Pancreas (tissue), 10 donors: ENCODE measurements around the gene CGREF1. TPM values are rescaled to one million over a fixed set of nuclear protein-coding genes. Genes with fewer than 3 reads are reported as not detected.
A peak's percentile ranks its signal among the peaks of the same experiment; 100 is the strongest.

Experiments used
- ATAC-seq, 4 donors: fragments of 200-7000 bp; cut with Tn5 transposase; one replicate each; pipeline versions ENCODE4 v1.8.0 to v1.9.1; 2020; ENCODE audit warnings: mild to moderate bottlenecking in 4 of 4, moderate library complexity in 4 of 4
- DNase-seq, 6 donors: peaks; one replicate each; pipeline ENCODE4 v3.0.0-alpha.2; 2020
- FAIRE-seq: peaks from 2 replicates; lab custom pipeline; 2012; peaks lifted over from hg19 to GRCh38; lab: Jason Lieb, UNC
- H3K27ac ChIP-seq, 4 donors: fragments of 200-600 bp; sonication (generic); 1 replicate in 3 of 4; 2 replicates in 1 of 4; pipeline versions ENCODE4 v1.5.0 to v1.8.0; 2020
- H3K27me3 ChIP-seq, 4 donors: fragments of 200-600 bp; one replicate each; pipeline ENCODE4 v1.8.0; 2021
- H3K36me3 ChIP-seq, 3 donors: fragments of 200-600 bp; sonication (generic) in 1 of 3; one replicate each; pipeline versions ENCODE4 v1.5.0 to v1.8.0; 2020 to 2021
- H3K4me1 ChIP-seq, 3 donors: fragments of 200-600 bp; one replicate each; pipeline ENCODE4 v1.8.0; 2021
- H3K4me3 ChIP-seq, 4 donors: fragments of 200-600 bp; sonication (generic) in 2 of 4; one replicate each; pipeline versions ENCODE4 v1.5.0 to v1.8.0; 2020 to 2021
- H3K9me3 ChIP-seq, 4 donors: fragments of 200-600 bp; one replicate each; pipeline ENCODE4 v1.8.0; 2021
- CTCF ChIP-seq, 4 donors: fragments of 200-600 bp; sonication (generic) in 3 of 4; IDR thresholded peaks; one replicate each; pipeline versions ENCODE4 v1.5.0 to v1.8.0; 2021; ENCODE audit warnings: antibody characterized with exemption in 4 of 4
- WGBS, 2 donors: extraction: QIAGEN DNeasy Blood & Tissue Kit; methylation state at CpG; one replicate each; pipeline ENCODE4 v1.1.7; 2013; 5-methylcytosine and 5-hydroxymethylcytosine counted together
- intact Hi-C, 3 donors: fragments of 100-400 bp; cut with DNase I; formaldehyde crosslinking; loops; one replicate each; pipeline versions ENCODE4 v1.11.1 to v1.14.2; 2022
- polyA plus RNA-seq, 2 donors: library from polyadenylated mRNA; stranded (reverse); fragments of 200-250 nt; gene quantifications; one replicate each; pipeline ENCODE4 v1.2.3, GENCODE V29; 2013
- total RNA-seq, 6 donors: library from RNA; stranded (reverse); fragmentation: NEBNext Ultra II Directional in 4 of 6; extraction: Animal tissue kit (Norgen Biotek cat#: 25700) in 4 of 6; gene quantifications; one replicate each; pipeline versions ENCODE4 v1.2.1 to v1.2.4, GENCODE V29; 2021 to 2023
- donor health status: healthy with polysubstance abuse.
- donor health status: DM: no; HTN: no; CAD: no; lungs with moderate emphysema.
- donor health status: DM: no; HTN: no; CAD: no.
- donor health status: control.
- donor health status: control.
- donor health status: Bipolar disorder and iron deficiency.
- donor health status: DM: yes; HTN: yes; CAD: no.
- donor health status: DM: no; HTN: no; CAD: no.
- donor health status: DM: no; HTN: no; CAD: no.
- donor health status: DM: yes; HTN: yes; CAD: no.

Gene CGREF1
- total and polyA plus RNA-seq, 8 donors: 0.42 to 1.2 (median 0.78) TPM; not detected in 1

GRCh38 chr2:27096748-27097297, 22.1 kb downstream of the CGREF1 start:
- H3K4me3 ChIP-seq: no peak overlapping the region
- no peaks in the 10 kb centered on the region for H3K9me3 ChIP-seq
- intact Hi-C loops: loop anchor here in 1 of 3 donors (10.0 kb wide), 1 partner anchor 98 kb away; no protein-coding TSS in a partner anchor
- no peak overlapping the region for H3K27ac ChIP-seq
- no peak for TF ChIP-seq CTCF (IDR thresholded peaks at IDR 0.05)
- no peak for FAIRE-seq
- no peak for DNase-seq
- WGBS, 2 donors: 48% methylated on average over 3 of the region's 3 CpGs
- no peaks in the 10 kb centered on the region for H3K36me3 ChIP-seq
- H3K27me3 ChIP-seq: no peaks in the 10 kb centered on the region
- peak in 2 of 4 donors; percentile 5 to 8 for ATAC-seq
- H3K4me1 ChIP-seq: peaks cover 0 to 10% (median 8%) of the 10 kb centered on the region in 3 donors

GRCh38 chr2:27095745-27096651, 22.9 kb downstream of the CGREF1 start:
- FAIRE-seq: no peak
- H3K4me3 ChIP-seq: peak overlapping the region in 3 of 4 donors; percentile 10 to 48 (median 20)

GRCh38 chr2:27095427-27095744, 23.5 kb downstream of the CGREF1 start:
- Histone ChIP-seq H3K4me1 (peaks cover 0 to 10% (median 8%) of the 10 kb centered on the region in 3 donors), H3K4me3 (no peak overlapping the region), H3K9me3 (no peaks in the 10 kb centered on the region), H3K36me3 (no peaks in the 10 kb centered on the region), H3K27me3 (no peaks in the 10 kb centered on the region), H3K27ac (no peak overlapping the region)
- TF ChIP-seq CTCF (IDR thresholded peaks at IDR 0.05): no peak
- intact Hi-C loops: loop anchor here in 1 of 3 donors (10.0 kb wide), 1 partner anchor 99 kb away; no protein-coding TSS in a partner anchor
- FAIRE-seq (no peak), ATAC-seq (no peak), DNase-seq (no peak)
- 80 to 92% methylated on average over 2 of the region's 2 CpGs for WGBS, 2 donors

More at GRCh38 chr2:27095745-27096651, 22.9 kb downstream of the CGREF1 start:
- Histone ChIP-seq H3K36me3 (no peaks in the 10 kb centered on the region), H3K27ac (peak overlapping the region in 3 of 4 donors; percentile 8 to 24 (median 23)), H3K9me3 (no peaks in the 10 kb centered on the region), H3K4me1 (peaks cover 0 to 10% (median 8%) of the 10 kb centered on the region in 3 donors), H3K27me3 (no peaks in the 10 kb centered on the region)
- peak in 5 of 6 donors; percentile 71 to 83 (median 74) for DNase-seq
- no peak for TF ChIP-seq CTCF (IDR thresholded peaks at IDR 0.05)
- intact Hi-C loops: loop anchor here in 1 of 3 donors (10.0 kb wide), 1 partner anchor 99 kb away; no protein-coding TSS in a partner anchor
- WGBS, 2 donors: 16 to 22% methylated on average over 18 of the region's 18 CpGs
- peak; percentile 90 to 95 (median 94) for ATAC-seq

GRCh38 chr2:27094353-27094984, 24.5 kb downstream of the CGREF1 start:
- FAIRE-seq (no peak), DNase-seq (peak in 1 of 6 donors; percentile 56)

More at GRCh38 chr2:27094353-27094984, 24.5 kb downstream of the CGREF1 start:
- WGBS, 2 donors: 93 to 95% methylated on average over 24 of the region's 24 CpGs
- Histone ChIP-seq H3K27me3 (no peaks in the 10 kb centered on the region), H3K4me3 (no peak overlapping the region), H3K4me1 (peaks cover 0 to 10% (median 8%) of the 10 kb centered on the region in 3 donors), H3K27ac (no peak overlapping the region), H3K36me3 (no peaks in the 10 kb centered on the region), H3K9me3 (no peaks in the 10 kb centered on the region)
- TF ChIP-seq CTCF (IDR thresholded peaks at IDR 0.05): no peak
- no peak for ATAC-seq
- intact Hi-C loops: loop anchor here in 1 of 3 donors (10.0 kb wide), 1 partner anchor 100 kb away; no protein-coding TSS in a partner anchor
